Astrocyte of the cerebellum (primary cell): ENCODE measurements around the gene C1QTNF1.
"Not testable (repeated sequence)": the region's sequence is repeated elsewhere in the genome, so short reads cannot be mapped to it uniquely, and the experiment has no call there.

Experiments
- DNase-seq: peaks from one replicate; pipeline ENCODE4 v3.0.0-alpha.2; 2011; ENCODE audit warnings: low read depth
- H3K4me3 ChIP-seq: 2 replicates; pipeline ENCODE4 v1.5.1; 2011; ENCODE audit warnings: mild to moderate bottlenecking, low read depth, low read length, moderate library complexity
- in situ Hi-C: cut with HindIII; loops from 2 replicates; pipeline ENCODE4 v1.10.0; 2017; ENCODE audit warnings: low sequenced_read_pairs
- TF ChIP-seq, protein P1 (sequence below): IDR thresholded peaks from 2 replicates; pipeline ENCODE4 v1.5.1; 2012; ENCODE audit warnings: low read length, low read depth, moderate library complexity, mild to moderate bottlenecking; ENCODE audit errors: missing control alignments

Gene C1QTNF1

DNA sequence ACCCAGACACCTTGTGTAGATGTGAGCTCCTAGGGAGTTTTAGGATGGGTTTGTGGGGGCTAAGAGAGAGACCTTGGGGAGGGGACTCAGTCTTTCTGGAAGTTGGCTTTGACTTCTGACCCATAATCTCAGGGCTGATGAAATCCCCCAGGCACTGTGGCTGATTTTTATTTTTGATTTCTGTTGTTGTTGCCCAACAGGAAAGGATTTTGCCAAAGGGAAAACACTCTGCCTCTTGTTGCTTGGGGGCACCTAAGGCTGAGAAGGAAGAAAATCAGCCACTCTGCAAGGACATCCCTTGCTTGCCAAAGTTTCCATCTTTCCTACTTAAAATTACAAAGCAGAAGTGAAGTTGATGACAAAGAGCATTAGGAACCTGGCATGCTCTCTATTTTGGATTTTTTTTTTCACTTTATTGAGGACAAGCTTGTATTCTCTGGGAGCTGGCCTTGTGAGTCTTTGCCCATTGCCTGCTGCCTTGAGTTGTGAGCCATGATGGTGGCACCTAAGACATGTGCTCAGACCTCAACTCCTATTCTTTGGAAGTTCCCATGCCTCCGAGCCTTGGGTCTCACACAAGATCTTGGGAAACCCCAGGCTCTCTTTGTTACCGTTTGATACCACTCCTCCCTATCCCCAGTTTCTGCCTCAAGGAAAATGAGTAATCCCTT, 3.2 kb upstream of the C1QTNF1 start:
- DNase-seq = no peak
- in situ Hi-C loops = no loop called here

DNA sequence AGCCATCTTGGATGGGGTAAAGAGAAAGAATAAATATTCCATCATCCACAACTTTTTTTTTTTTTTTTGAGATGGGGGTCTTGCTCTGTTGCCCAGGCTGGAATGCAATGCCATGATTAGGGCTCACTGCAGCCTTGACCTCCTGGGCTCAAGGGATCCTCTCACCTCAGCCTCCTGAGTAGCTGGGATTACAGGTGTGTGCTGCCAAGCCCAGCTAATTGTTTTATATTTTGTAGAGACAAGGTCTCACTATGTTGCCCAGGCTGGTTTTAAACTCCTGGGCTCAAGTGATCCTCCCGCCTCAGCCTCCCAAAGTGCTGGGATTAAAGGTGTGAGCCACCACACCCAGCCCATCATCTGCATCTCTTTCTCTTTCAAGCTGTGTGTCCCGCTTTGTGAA, 2.0 kb upstream of the C1QTNF1 start:
- DNase-seq, in situ Hi-C loops, H3K4me3 ChIP-seq: not testable (repeated sequence)

More for the DNA sequence above, 3.2 kb upstream of the C1QTNF1 start:
- H3K4me3 ChIP-seq = no peak overlapping the region
- TF ChIP-seq, protein P1, sequence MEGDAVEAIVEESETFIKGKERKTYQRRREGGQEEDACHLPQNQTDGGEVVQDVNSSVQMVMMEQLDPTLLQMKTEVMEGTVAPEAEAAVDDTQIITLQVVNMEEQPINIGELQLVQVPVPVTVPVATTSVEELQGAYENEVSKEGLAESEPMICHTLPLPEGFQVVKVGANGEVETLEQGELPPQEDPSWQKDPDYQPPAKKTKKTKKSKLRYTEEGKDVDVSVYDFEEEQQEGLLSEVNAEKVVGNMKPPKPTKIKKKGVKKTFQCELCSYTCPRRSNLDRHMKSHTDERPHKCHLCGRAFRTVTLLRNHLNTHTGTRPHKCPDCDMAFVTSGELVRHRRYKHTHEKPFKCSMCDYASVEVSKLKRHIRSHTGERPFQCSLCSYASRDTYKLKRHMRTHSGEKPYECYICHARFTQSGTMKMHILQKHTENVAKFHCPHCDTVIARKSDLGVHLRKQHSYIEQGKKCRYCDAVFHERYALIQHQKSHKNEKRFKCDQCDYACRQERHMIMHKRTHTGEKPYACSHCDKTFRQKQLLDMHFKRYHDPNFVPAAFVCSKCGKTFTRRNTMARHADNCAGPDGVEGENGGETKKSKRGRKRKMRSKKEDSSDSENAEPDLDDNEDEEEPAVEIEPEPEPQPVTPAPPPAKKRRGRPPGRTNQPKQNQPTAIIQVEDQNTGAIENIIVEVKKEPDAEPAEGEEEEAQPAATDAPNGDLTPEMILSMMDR = no peak

DNA sequence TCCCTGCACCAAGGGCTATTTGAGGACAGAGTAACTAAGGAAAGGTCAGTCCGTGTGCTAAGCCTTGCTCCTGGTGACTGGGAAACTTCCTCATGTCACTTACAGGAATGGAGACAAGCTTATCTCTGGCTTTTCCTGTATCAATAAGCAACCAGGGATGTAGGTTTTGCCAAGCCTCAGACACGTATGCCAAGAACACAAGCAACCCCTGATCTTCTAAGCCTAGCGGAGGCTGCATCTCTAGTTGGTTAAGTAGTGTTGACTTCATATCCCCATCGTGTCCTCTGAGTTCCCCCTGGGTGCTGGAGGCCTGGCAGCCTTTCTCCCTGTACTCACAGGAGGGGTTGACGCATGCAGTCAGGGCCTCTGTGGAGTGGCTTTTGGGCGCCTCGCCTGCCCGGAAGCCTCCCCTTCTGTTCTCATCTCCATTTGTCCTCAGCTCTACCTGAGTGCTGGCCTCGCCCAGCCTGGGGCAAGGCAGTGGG, 1.4 kb upstream of the C1QTNF1 start:
- TF ChIP-seq, protein P1 = no peak
- in situ Hi-C loops = no loop called here
- DNase-seq = no peak
- no peak overlapping the region for H3K4me3 ChIP-seq

DNA sequence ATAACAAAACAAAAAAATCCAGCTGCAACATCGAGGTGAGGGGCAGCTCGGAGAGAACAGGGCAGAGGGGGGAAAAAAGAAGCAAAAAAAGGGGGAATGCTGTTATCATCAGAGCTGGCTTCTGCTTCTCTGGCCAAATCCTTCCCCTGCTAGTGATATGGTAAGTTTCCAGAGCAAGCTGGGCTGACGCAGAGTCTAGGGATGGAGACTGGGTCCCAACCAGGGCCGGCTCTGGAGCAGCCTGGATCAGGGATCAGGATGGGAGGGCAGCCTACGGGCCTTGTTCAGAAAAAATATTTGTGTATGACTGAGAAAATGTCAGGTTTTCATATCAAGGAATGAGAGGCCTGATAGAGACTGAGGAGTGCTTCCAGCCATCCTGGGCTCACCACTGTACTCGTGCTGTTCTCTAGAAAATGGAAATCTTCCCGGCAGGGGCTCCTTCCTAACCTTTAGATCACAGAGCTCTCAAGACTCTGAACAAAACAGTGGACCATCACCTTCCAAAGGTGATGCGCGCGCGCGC, 726 bp upstream of the C1QTNF1 start:
- TF ChIP-seq, protein P1 = no peak
- DNase-seq = no peak
- H3K4me3 ChIP-seq = no peak overlapping the region
- in situ Hi-C loops = no loop called here

DNA sequence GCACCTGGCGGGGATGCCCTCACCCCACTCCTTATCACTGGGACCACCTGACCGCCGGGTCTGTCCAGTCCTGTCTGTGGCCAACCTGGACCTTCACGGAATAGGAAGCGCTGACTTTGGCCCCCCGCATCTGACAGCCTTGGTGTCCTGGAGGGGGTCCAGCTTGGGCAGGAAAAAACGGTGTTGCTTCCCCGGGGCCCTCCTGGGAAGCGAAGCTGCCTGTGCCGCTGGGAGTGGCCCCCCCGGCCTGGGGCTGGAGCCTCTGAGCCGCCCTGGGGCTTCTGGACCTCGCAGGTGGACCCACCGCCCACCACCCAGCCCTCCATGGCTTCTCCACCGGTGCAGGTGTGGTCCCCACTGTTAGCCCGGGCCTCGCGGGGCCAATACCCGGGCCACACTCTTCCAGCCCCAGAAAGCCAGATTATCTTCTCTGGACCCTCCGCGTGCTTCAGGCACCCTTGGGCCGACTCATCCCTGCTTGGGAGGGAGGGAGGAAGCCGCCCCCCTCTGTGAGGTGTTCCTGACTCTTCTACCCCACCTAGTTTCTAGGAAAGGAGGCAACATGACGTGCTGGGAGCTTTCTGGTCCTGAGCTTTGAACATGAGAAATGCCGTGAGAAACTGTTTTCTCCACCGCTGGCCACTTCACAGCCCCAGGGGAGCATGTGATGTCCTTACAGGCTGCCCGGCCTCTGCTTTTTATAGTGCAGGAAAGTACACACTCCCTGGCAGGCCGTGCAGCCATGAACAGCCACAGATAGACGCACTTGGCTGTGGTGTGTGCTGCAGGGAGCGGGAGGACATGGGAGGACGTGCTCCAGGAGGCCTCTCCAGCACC, 1.1 kb downstream of the C1QTNF1 start:
- H3K4me3 ChIP-seq = peak overlapping the region; percentile 56
- DNase-seq = no peak
- in situ Hi-C loops = no loop called here
- TF ChIP-seq, protein P1 = no peak

DNA sequence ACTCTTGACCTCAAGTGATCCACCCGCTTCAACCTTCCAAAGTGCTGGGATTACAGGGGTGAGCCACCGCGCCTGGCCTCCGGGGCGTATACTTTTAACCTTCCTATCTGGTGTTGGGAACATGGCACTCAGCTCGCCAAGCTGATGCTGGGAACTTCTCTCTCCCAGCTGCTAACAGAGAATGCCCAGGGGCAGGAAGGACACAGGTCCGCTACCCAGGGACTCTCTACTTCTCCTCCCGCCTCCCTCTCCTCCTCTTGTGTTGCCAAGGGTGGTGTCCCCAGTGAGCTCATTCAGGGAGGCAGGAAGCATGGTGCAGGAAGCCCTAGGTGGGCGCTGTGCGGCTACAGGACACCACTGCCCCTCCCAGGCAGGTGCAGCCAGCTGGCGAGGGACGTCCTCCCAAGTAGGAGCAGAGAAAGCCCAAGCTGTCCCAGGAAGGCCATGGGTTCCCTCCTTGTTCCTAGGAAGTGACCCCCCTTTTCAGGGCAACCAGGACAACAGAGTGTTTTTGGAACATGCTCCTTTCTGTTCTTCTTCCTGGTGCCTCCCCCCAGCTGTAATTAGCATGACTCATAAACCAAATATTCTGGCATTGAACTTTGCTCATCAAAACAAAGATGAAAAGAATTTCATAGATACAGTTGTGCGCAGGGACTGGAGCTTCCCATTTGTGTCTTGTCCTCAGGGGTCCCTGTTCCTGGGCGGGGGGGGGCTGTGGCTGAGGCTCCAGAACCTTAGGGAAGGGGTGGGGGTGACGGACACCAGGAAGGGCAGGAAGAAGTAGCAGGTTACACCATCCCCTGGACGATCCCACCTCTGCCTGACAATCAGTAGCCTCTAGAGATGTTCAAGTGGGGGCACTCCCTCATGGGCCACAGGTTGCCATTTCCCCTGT, 2.7 kb downstream of the C1QTNF1 start:
- H3K4me3 ChIP-seq = no peak overlapping the region
- no peak for DNase-seq
- in situ Hi-C loops = no loop called here
- TF ChIP-seq, protein P1 = no peak
